ENCODE data around the gene SPATA24. TPM values are rescaled to one million over a fixed set of nuclear protein-coding genes. Genes with fewer than 3 reads are reported as not detected.

The SPATA24 gene
- total and polyA plus RNA-seq, 4 donors: 1.8 to 2.7 (median 2.5) TPM

GRCh38 chr5:139376364-139376763 lies 27.5 kb downstream of the SPATA24 start:
- peaks cover 0 to 20% (median 13%) of the 10 kb centered on the region in 4 donors for H3K36me3 ChIP-seq (ENCODE audit: control insufficient read depth in 4 of 4, insufficient read depth in 3 of 4, low read depth in 1 of 4, low read length in 3 of 4)
- peaks cover 5 to 20% (median 10%) of the 10 kb centered on the region in 4 donors for H3K4me1 ChIP-seq (ENCODE audit: control insufficient read depth in 4 of 4, insufficient read depth in 4 of 4, low read length in 3 of 4)
- no peaks in the 10 kb centered on the region for H3K27me3 ChIP-seq (ENCODE audit: control insufficient read depth in 4 of 4, insufficient read depth in 4 of 4, low read length in 3 of 4)
- H3K4me3 ChIP-seq (ENCODE audit: low read depth in 1 of 3, low read length in 3 of 3): no peak overlapping the region
- 92% methylated on average over 7 of the region's 7 CpGs for WGBS
- no peak overlapping the region for H3K27ac ChIP-seq (ENCODE audit: low read depth in 1 of 2, low read length in 2 of 2)
- TF ChIP-seq, protein P1, sequence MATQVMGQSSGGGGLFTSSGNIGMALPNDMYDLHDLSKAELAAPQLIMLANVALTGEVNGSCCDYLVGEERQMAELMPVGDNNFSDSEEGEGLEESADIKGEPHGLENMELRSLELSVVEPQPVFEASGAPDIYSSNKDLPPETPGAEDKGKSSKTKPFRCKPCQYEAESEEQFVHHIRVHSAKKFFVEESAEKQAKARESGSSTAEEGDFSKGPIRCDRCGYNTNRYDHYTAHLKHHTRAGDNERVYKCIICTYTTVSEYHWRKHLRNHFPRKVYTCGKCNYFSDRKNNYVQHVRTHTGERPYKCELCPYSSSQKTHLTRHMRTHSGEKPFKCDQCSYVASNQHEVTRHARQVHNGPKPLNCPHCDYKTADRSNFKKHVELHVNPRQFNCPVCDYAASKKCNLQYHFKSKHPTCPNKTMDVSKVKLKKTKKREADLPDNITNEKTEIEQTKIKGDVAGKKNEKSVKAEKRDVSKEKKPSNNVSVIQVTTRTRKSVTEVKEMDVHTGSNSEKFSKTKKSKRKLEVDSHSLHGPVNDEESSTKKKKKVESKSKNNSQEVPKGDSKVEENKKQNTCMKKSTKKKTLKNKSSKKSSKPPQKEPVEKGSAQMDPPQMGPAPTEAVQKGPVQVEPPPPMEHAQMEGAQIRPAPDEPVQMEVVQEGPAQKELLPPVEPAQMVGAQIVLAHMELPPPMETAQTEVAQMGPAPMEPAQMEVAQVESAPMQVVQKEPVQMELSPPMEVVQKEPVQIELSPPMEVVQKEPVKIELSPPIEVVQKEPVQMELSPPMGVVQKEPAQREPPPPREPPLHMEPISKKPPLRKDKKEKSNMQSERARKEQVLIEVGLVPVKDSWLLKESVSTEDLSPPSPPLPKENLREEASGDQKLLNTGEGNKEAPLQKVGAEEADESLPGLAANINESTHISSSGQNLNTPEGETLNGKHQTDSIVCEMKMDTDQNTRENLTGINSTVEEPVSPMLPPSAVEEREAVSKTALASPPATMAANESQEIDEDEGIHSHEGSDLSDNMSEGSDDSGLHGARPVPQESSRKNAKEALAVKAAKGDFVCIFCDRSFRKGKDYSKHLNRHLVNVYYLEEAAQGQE (IDR thresholded peaks at IDR 0.05): no peak
- TF ChIP-seq CTCF (IDR thresholded peaks at IDR 0.05; ENCODE audit: low read depth, low read length, missing input control): no peak
- TF ChIP-seq, protein P2, sequence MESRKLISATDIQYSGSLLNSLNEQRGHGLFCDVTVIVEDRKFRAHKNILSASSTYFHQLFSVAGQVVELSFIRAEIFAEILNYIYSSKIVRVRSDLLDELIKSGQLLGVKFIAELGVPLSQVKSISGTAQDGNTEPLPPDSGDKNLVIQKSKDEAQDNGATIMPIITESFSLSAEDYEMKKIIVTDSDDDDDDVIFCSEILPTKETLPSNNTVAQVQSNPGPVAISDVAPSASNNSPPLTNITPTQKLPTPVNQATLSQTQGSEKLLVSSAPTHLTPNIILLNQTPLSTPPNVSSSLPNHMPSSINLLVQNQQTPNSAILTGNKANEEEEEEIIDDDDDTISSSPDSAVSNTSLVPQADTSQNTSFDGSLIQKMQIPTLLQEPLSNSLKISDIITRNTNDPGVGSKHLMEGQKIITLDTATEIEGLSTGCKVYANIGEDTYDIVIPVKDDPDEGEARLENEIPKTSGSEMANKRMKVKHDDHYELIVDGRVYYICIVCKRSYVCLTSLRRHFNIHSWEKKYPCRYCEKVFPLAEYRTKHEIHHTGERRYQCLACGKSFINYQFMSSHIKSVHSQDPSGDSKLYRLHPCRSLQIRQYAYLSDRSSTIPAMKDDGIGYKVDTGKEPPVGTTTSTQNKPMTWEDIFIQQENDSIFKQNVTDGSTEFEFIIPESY (IDR thresholded peaks at IDR 0.05): no peak
- TF ChIP-seq NR2F2 (IDR thresholded peaks at IDR 0.05): no peak
- no peak for TF ChIP-seq YY1 (IDR thresholded peaks at IDR 0.05)
- no peak for DNase-seq (ENCODE audit: low spot score)
- no peak overlapping the region for H3K9ac ChIP-seq (ENCODE audit: low read depth in 1 of 2, low read length in 2 of 2)
- H3K9me3 ChIP-seq (ENCODE audit: control insufficient read depth in 4 of 4, low read length in 3 of 4): no peaks in the 10 kb centered on the region

GRCh38 chr5:139374909-139375308 lies 29.0 kb downstream of the SPATA24 start:
- Histone ChIP-seq H3K27me3 (ENCODE audit: control insufficient read depth in 4 of 4, insufficient read depth in 4 of 4, low read length in 3 of 4) (no peaks in the 10 kb centered on the region), H3K9ac (ENCODE audit: low read depth in 1 of 2, low read length in 2 of 2) (no peak overlapping the region), H3K27ac (ENCODE audit: low read depth in 1 of 2, low read length in 2 of 2) (no peak overlapping the region), H3K4me3 (ENCODE audit: low read depth in 1 of 3, low read length in 3 of 3) (no peak overlapping the region), H3K9me3 (ENCODE audit: control insufficient read depth in 4 of 4, low read length in 3 of 4) (no peaks in the 10 kb centered on the region), H3K4me1 (ENCODE audit: control insufficient read depth in 4 of 4, insufficient read depth in 4 of 4, low read length in 3 of 4) (peaks cover 2 to 20% (median 10%) of the 10 kb centered on the region in 4 donors), H3K36me3 (ENCODE audit: control insufficient read depth in 4 of 4, insufficient read depth in 3 of 4, low read depth in 1 of 4, low read length in 3 of 4) (peaks cover 1 to 20% (median 16%) of the 10 kb centered on the region in 4 donors)
- DNase-seq (ENCODE audit: low spot score): no peak
- TF ChIP-seq FOXA2 (IDR thresholded peaks at IDR 0.05): no peak
- no peak for TF ChIP-seq HNF4G (IDR thresholded peaks at IDR 0.05)
- WGBS: 96% methylated on average over 2 of the region's 2 CpGs

GRCh38 chr5:139371482-139372435 lies 32.1 kb downstream of the SPATA24 start:
- Histone ChIP-seq H3K9me3 (ENCODE audit: control insufficient read depth in 4 of 4, low read length in 3 of 4) (no peaks in the 10 kb centered on the region), H3K27ac (ENCODE audit: low read depth in 1 of 2, low read length in 2 of 2) (no peak overlapping the region), H3K4me3 (ENCODE audit: low read depth in 1 of 3, low read length in 3 of 3) (no peak overlapping the region), H3K27me3 (ENCODE audit: control insufficient read depth in 4 of 4, insufficient read depth in 4 of 4, low read length in 3 of 4) (no peaks in the 10 kb centered on the region), H3K9ac (ENCODE audit: low read depth in 1 of 2, low read length in 2 of 2) (no peak overlapping the region), H3K4me1 (ENCODE audit: control insufficient read depth in 4 of 4, insufficient read depth in 4 of 4, low read length in 3 of 4) (peaks cover 2 to 20% (median 10%) of the 10 kb centered on the region in 4 donors), H3K36me3 (ENCODE audit: control insufficient read depth in 4 of 4, insufficient read depth in 3 of 4, low read depth in 1 of 4, low read length in 3 of 4) (peaks cover 5 to 31% (median 17%) of the 10 kb centered on the region in 4 donors)
- 88% methylated on average over 7 of the region's 7 CpGs for WGBS
- DNase-seq (ENCODE audit: low spot score): no peak
- TF ChIP-seq RXRA (IDR thresholded peaks at IDR 0.05) (no peak), YY1 (IDR thresholded peaks at IDR 0.05) (no peak), FOXA1 (IDR thresholded peaks at IDR 0.05) (no peak), NR2F2 (IDR thresholded peaks at IDR 0.05) (no peak), SP1 (IDR thresholded peaks at IDR 0.05) (no peak)
- TF ChIP-seq, protein P1 (IDR thresholded peaks at IDR 0.05): no peak
- TF ChIP-seq, protein P3, sequence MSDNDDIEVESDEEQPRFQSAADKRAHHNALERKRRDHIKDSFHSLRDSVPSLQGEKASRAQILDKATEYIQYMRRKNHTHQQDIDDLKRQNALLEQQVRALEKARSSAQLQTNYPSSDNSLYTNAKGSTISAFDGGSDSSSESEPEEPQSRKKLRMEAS (IDR thresholded peaks at IDR 0.05): no peak
